Stimulated activated memory B cell treated with anti-CD40 and anti-IgM and Interleukin-4, amounts not matched to agents 10 μg/mL and 1 μg/mL and 100 μg/mL, for 72 hours (primary cell): Measurements from ENCODE around the gene ZC3H7A.
"Not testable (repeated sequence)": the region's sequence is repeated elsewhere in the genome, so short reads cannot be mapped to it uniquely, and the experiment has no call there.

Experiments used
- ATAC-seq: fragments of 150-1000 bp; cut with Tn5 transposase; 2 replicates; pipeline ENCODE4 v1.10.0; 2021
- H3K27ac Mint-ChIP-seq: one replicate; pipeline ENCODE4 v1.8.0; 2022; ENCODE audit warnings: mild to moderate bottlenecking, mixed read lengths
- H3K27me3 Mint-ChIP-seq: one replicate; pipeline ENCODE4 v1.8.0; 2022; ENCODE audit warnings: mixed read lengths
- H3K36me3 Mint-ChIP-seq: one replicate; pipeline ENCODE4 v1.8.0; 2022; ENCODE audit warnings: mixed read lengths
- H3K4me1 Mint-ChIP-seq: one replicate; pipeline ENCODE4 v1.8.0; 2022; ENCODE audit warnings: mixed read lengths
- H3K4me3 Mint-ChIP-seq: one replicate; pipeline ENCODE4 v1.8.0; 2022; ENCODE audit warnings: mild to moderate bottlenecking, moderate library complexity, mixed read lengths
- H3K9me3 Mint-ChIP-seq: one replicate; pipeline ENCODE4 v1.8.0; 2022; ENCODE audit warnings: mixed read lengths

The ZC3H7A gene

GRCh38 chr16:11793840-11794239 lies 3.2 kb downstream of the ZC3H7A start:
- H3K4me1 Mint-ChIP-seq, result peaks cover 71% of the 10 kb centered on the region
- no peaks in the 10 kb centered on the region for H3K9me3 Mint-ChIP-seq
- H3K36me3 Mint-ChIP-seq, result peaks cover 29% of the 10 kb centered on the region
- ATAC-seq, result no peak
- H3K27me3 Mint-ChIP-seq, result no peaks in the 10 kb centered on the region
- peak overlapping the region; percentile 87 for H3K27ac Mint-ChIP-seq
- H3K4me3 Mint-ChIP-seq, result no peak overlapping the region

DNA sequence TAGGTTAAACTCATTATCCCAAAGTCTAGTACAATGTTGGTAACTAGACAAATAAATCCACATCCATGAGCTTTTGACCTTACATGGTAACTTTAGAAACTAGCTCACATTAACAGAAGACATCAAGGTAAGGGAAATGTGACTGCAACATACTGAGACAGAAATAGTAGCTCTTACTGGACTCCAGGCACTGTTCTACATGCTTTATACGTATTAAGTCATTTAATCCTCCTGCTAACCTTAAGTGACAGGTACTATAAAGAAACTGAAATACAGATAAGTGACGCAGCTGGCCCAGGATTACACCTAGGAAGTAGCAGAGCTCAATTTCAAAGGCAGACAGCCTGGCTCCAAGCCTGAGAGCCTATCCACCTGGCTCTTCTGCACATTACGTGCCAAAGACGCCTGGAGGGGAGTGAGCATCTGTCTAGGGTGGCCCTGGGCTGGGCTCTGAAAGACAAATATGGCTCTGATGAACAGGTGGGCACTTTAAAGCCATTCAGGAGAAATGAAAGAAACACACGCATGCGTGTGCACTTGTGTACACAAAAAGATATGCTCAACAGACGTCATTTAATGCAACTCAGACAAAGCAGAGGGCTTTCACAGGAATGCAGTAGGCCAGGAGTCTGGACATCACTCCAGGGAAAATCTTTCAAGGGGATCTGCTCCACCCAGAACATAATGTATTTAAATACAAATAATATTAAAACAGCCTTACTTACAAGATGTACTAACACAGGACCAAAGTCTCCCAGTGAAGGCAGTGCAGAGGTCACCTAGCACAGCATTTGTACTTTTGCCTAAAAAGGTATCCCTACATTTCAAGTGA lies 4.4 kb downstream of the ZC3H7A start:
- H3K36me3 Mint-ChIP-seq, result peaks cover 36% of the 10 kb centered on the region
- peak overlapping the region; percentile 56 for H3K27ac Mint-ChIP-seq
- no peaks in the 10 kb centered on the region for H3K27me3 Mint-ChIP-seq
- H3K9me3 Mint-ChIP-seq, result no peaks in the 10 kb centered on the region
- no peak for ATAC-seq
- peaks cover 68% of the 10 kb centered on the region for H3K4me1 Mint-ChIP-seq
- no peak overlapping the region for H3K4me3 Mint-ChIP-seq

DNA sequence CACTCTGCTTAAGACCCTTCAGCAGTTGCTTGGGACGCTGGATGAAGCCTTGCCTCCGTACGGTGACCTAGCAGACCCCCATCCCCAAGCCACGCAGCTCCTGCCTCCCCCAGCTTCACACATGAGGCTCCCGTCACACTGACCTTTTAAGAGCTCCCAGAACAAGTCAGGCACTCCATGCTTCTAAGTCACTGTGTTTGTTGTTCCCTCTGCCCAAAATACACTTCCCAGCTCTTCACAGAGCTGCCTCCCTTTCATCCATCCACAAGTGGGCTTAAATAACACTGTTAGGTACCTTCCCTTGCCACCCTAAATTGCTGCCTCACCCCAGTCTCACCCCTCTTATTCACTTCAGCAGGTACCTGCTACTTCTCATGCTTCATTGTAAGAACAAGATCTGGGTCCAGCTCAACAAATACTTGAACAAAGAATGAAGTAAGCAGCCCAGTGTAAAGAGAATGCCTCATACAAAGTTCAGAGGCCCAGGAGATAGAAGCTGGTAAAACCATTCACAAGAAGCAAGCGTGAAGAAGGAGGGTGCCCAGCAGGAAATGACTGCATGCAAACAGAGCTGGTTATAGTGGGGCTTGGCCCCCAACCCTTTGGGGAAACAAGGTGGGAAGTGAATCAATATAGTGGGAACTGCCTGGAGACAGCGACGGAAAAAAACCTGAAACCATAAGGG lies 5.8 kb downstream of the ZC3H7A start:
- Mint-ChIP-seq H3K36me3 (peaks cover 41% of the 10 kb centered on the region), H3K27me3 (no peaks in the 10 kb centered on the region), H3K9me3 (no peaks in the 10 kb centered on the region), H3K27ac (peak overlapping the region; percentile 56), H3K4me3 (no peak overlapping the region), H3K4me1 (peaks cover 81% of the 10 kb centered on the region)
- ATAC-seq, result no peak

DNA sequence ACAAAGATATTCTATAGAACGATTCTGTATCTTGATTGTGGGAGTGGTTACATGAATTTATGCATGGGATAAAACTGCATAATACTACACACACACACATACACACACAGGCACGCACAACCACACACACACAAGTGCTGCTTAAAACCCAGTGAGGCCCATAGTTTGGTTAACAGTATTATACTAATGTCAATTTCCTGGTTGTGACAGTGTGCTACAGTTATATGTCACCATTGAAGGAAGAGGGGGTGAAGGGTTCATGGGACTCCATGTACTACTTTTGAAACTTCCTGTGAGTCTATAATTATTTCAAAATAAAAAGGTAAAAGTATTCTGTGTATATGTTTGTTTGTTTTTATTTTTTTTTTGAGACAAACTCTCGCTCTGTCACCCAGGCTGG lies 8.1 kb downstream of the ZC3H7A start:
- Mint-ChIP-seq H3K27ac (no peak overlapping the region), H3K27me3 (no peaks in the 10 kb centered on the region), H3K4me1 (peaks cover 80% of the 10 kb centered on the region), H3K36me3 (peaks cover 28% of the 10 kb centered on the region), H3K9me3 (no peaks in the 10 kb centered on the region), H3K4me3 (no peak overlapping the region)
- ATAC-seq, result no peak

- peak overlapping the region; percentile 94 for H3K27ac Mint-ChIP-seq
- H3K4me1 Mint-ChIP-seq, result peaks cover 81% of the 10 kb centered on the region
- peaks cover 15% of the 10 kb centered on the region for H3K36me3 Mint-ChIP-seq
- not testable (repeated sequence) for H3K4me3 Mint-ChIP-seq, H3K9me3 Mint-ChIP-seq, H3K27me3 Mint-ChIP-seq, ATAC-seq
These were observed 12.0 kb downstream of the ZC3H7A start for GRCh38 chr16:11784980-11785599.

DNA sequence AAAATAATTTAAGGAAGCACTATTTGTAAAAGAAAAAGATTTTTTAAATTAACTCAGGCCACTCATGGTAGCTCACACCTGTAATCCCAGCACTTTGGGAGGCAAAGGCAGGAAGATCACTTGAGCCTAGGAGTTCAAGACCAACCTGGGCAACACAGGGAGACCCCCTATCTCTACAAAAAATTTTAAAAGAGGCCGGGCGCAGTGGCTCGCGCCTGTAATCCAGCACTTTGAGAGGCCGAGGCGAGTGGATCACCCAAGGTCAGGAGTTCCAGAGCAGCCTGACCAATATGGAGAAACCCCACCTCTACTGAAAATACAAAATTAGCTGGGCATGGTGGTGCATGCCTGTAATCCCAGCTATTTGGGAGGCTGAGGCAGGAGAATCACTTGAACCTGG lies 12.7 kb downstream of the ZC3H7A start:
- H3K4me3 Mint-ChIP-seq, H3K9me3 Mint-ChIP-seq, ATAC-seq, H3K27me3 Mint-ChIP-seq: not testable (repeated sequence)
- Mint-ChIP-seq H3K36me3 (peaks cover 17% of the 10 kb centered on the region), H3K4me1 (peaks cover 79% of the 10 kb centered on the region), H3K27ac (peak overlapping the region; percentile 94)

DNA sequence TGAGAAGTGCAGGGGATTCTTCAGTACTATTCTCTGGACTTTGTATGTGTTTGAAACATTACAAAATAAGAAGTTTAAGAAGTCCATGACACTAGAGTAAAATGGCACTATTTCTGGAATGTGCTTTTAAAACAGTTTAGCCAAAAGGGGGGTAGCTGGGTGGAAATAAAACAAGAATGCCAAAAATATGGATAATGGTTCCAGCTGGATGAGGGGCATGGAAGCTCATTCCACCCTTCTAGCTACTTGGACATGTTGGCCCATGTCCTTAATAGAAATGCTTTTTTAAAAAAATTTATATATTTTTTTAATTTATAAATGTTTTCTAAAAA lies 13.1 kb downstream of the ZC3H7A start:
- Mint-ChIP-seq H3K36me3 (peaks cover 17% of the 10 kb centered on the region), H3K4me1 (peaks cover 79% of the 10 kb centered on the region), H3K9me3 (no peaks in the 10 kb centered on the region), H3K27ac (peak overlapping the region; percentile 94), H3K4me3 (peak overlapping the region; percentile 78), H3K27me3 (no peaks in the 10 kb centered on the region)
- no peak for ATAC-seq

DNA sequence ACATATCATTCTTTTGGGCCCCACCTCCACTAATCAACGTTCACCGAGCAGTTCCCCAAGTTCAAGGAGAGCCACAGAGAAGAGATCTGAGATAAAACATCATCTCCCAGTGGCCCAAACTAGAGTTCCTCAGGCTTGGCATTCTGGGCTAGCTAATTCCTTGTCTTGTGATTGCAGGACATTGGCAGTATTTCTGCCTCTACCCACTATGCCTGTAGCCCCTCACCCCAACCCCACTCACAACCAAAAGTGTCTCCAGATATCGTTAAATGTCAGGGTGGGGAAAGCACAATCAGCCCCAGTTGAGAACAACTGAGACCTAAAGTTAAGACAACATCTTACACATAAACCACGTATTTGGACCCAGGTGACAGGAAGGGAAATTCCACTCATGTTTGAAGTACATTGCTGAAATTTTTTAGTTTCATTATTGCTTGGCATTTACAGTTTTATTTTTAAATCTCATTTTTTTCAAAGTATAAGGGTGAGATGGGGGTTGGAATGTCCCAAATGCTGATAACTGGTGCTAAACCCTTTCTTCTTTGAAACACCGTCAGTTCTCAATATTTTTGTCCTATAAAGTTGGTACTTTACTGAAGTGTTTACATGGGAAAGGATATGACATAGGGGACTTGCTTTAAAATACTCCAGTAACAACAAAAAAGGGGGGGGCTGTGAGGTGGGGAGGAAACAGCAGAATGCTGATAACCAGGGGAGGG lies 13.6 kb downstream of the ZC3H7A start:
- Mint-ChIP-seq H3K4me3 (peak overlapping the region; percentile 78), H3K27ac (peak overlapping the region; percentile 94)

DNA sequence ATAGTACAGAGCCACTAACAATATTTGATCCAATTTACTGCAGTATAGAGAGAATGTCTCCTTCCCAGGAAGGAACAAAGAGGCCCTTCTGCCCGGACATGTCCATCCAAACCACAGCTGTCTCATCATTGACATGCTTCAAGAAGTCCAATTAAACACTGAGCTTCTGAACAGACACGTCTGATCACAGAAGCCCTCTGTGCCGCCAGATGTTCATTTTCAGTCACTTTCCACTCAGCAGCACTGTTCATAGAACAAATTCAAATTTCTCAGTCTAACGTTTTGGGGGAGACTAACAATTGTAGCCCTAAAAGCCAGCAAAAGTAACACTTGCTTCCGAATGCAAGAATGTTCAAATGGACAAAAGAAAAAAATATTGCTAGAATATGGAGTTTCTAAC lies 15.3 kb downstream of the ZC3H7A start:
- Mint-ChIP-seq H3K27ac (peak overlapping the region; percentile 94), H3K4me3 (peak overlapping the region; percentile 78), H3K27me3 (no peaks in the 10 kb centered on the region), H3K4me1 (peaks cover 62% of the 10 kb centered on the region), H3K36me3 (peaks cover 5% of the 10 kb centered on the region), H3K9me3 (no peaks in the 10 kb centered on the region)
- no peak for ATAC-seq

More for the DNA sequence above, 13.6 kb downstream of the ZC3H7A start:
- Mint-ChIP-seq H3K27me3 (no peaks in the 10 kb centered on the region), H3K36me3 (peaks cover 17% of the 10 kb centered on the region), H3K9me3 (no peaks in the 10 kb centered on the region), H3K4me1 (peaks cover 77% of the 10 kb centered on the region)
- peak; percentile 88 for ATAC-seq

GRCh38 chr16:11780991-11781680 lies 15.9 kb downstream of the ZC3H7A start:
- peak overlapping the region; percentile 12 for H3K4me3 Mint-ChIP-seq

GRCh38 chr16:11779074-11779473 lies 18.0 kb downstream of the ZC3H7A start:
- peaks cover 46% of the 10 kb centered on the region for H3K4me1 Mint-ChIP-seq
- H3K36me3 Mint-ChIP-seq, result peaks cover 10% of the 10 kb centered on the region
- H3K27ac Mint-ChIP-seq, result no peak overlapping the region
- no peak overlapping the region for H3K4me3 Mint-ChIP-seq
- ATAC-seq, result no peak
- H3K27me3 Mint-ChIP-seq, result no peaks in the 10 kb centered on the region
- no peaks in the 10 kb centered on the region for H3K9me3 Mint-ChIP-seq

More at GRCh38 chr16:11780991-11781680, 15.9 kb downstream of the ZC3H7A start:
- Mint-ChIP-seq H3K27me3 (no peaks in the 10 kb centered on the region), H3K9me3 (no peaks in the 10 kb centered on the region), H3K27ac (peak overlapping the region; percentile 94), H3K4me1 (peaks cover 55% of the 10 kb centered on the region), H3K36me3 (peaks cover 5% of the 10 kb centered on the region)
- no peak for ATAC-seq

GRCh38 chr16:11774065-11774626 lies 22.9 kb downstream of the ZC3H7A start:
- peak overlapping the region; percentile 72 for H3K27ac Mint-ChIP-seq
- no peaks in the 10 kb centered on the region for H3K9me3 Mint-ChIP-seq
- no peak for ATAC-seq
- H3K4me3 Mint-ChIP-seq, result no peak overlapping the region
- no peaks in the 10 kb centered on the region for H3K27me3 Mint-ChIP-seq
- H3K36me3 Mint-ChIP-seq, result peaks cover 40% of the 10 kb centered on the region
- H3K4me1 Mint-ChIP-seq, result peaks cover 35% of the 10 kb centered on the region

- Mint-ChIP-seq H3K36me3 (peaks cover 60% of the 10 kb centered on the region), H3K4me3 (peak overlapping the region; percentile 59)
These were observed 28.2 kb downstream of the ZC3H7A start for GRCh38 chr16:11768849-11769248.

DNA sequence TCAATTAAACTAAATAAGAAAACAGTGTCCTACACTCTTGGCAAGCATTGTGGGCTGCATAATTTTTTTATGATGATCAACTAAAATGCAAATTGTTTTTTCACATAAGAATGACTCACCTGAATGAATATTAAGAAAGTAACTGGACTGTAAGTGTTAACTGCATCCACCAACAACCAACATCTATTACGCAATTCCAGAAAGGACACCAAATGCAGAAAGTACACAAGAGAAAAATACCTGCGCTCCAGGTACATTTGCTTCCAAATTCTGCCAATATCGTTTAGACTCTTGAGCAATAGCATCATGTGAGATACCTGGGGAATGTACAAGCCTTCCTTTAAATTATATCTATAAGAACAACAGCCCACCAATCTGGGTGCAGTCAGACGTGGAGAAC lies 34.6 kb downstream of the ZC3H7A start:
- Mint-ChIP-seq H3K36me3 (peaks cover 61% of the 10 kb centered on the region), H3K4me3 (no peak overlapping the region), H3K9me3 (no peaks in the 10 kb centered on the region), H3K27ac (no peak overlapping the region), H3K4me1 (peaks cover 20% of the 10 kb centered on the region), H3K27me3 (no peaks in the 10 kb centered on the region)
- ATAC-seq, result no peak

More at GRCh38 chr16:11768849-11769248, 28.2 kb downstream of the ZC3H7A start:
- Mint-ChIP-seq H3K9me3 (no peaks in the 10 kb centered on the region), H3K27ac (peak overlapping the region; percentile 79), H3K27me3 (no peaks in the 10 kb centered on the region), H3K4me1 (peaks cover 35% of the 10 kb centered on the region)
- ATAC-seq, result peak; percentile 82
